ENCODE measurements around the gene CA6.

The CA6 gene

GRCh38 chr1:8984203-8984602 lies 38.5 kb downstream of the CA6 start:
- no peak for TF ChIP-seq CTCF (IDR thresholded peaks at IDR 0.05; ENCODE audit: low read depth, low read length)
- DNase-seq: no peak
- Histone ChIP-seq H3K9me3 (no peaks in the 10 kb centered on the region), H3K36me3 (no peaks in the 10 kb centered on the region), H3K4me3 (ENCODE audit: low read depth, low read length) (no peak overlapping the region), H3K4me1 (no peaks in the 10 kb centered on the region), H3K27me3 (no peaks in the 10 kb centered on the region)

DNA sequence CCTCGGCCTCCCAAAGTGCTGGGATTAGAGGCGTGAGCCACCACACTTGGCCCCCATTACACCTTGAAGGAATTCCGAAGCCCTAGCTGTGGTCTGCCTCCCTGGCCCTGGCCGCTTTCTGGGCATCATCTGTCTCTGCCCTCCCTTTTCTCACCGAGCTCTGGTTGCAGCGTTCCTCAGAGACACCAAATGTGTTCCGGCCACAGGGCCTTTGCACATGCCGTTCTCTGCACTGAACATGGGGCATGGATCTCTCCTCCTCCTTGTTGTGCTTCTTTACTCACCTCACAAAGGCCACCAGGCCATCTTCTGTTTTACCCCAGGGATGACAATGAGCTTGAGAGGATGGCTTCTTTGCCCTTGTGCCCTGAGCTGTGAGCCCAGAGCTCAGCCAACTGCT lies 39.3 kb downstream of the CA6 start:
- no peaks in the 10 kb centered on the region for H3K4me1 ChIP-seq
- TF ChIP-seq CTCF (IDR thresholded peaks at IDR 0.05; ENCODE audit: low read depth, low read length): no peak
- no peaks in the 10 kb centered on the region for H3K36me3 ChIP-seq
- no peaks in the 10 kb centered on the region for H3K27me3 ChIP-seq
- no peak overlapping the region for H3K4me3 ChIP-seq (ENCODE audit: low read depth, low read length)
- no peaks in the 10 kb centered on the region for H3K9me3 ChIP-seq
- DNase-seq: no peak

DNA sequence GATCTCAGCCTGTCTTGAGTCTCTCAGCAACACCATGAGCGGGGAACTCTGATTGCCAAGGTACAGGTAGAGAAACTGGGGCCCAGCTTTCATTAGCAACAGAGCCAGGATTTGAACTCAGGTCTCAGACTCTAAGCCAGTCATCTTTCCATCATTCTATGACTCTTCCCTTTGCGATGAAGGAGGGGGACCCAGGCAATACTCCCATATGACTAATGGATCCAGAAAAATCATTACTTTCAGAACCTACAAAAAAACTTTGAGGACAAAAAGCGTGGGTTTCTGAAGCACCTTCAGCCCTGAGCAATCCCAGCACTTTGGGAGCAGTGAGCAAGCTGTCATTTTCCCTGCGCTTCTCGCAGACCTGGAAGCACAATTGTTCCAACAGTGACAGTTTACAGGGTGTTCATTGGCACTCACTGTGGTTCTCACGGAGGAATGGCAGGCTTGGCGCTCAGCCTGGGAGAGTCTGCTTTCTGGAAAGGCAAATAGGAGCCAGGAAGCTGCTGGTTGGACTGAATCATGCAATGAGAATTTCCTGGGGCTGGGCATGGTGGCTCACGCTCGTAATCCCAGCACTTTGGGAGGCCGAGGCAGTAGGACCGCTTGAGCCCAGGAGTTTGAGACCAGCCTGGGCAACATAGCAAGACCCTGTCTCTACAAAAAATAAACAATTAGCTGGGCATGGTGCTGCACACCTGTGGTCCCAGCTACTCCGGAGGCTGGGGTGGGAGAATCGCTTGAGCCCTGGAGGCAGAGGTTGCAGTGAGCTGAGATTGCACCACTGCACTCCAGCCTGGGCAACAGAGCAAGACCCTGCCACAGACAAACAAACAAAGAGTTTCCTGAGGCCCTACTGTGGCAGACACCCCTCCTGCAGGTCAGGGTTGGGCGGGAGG lies 40.5 kb downstream of the CA6 start:
- Histone ChIP-seq H3K27me3 (no peaks in the 10 kb centered on the region), H3K9me3 (no peaks in the 10 kb centered on the region), H3K36me3 (no peaks in the 10 kb centered on the region), H3K4me3 (ENCODE audit: low read depth, low read length) (no peak overlapping the region), H3K4me1 (no peaks in the 10 kb centered on the region)
- TF ChIP-seq CTCF (IDR thresholded peaks at IDR 0.05; ENCODE audit: low read depth, low read length): no peak
- no peak for DNase-seq

- Histone ChIP-seq H3K9me3 (no peaks in the 10 kb centered on the region), H3K27me3 (no peaks in the 10 kb centered on the region), H3K36me3 (no peaks in the 10 kb centered on the region), H3K4me3 (ENCODE audit: low read depth, low read length) (no peak overlapping the region), H3K4me1 (no peaks in the 10 kb centered on the region)
- TF ChIP-seq CTCF (IDR thresholded peaks at IDR 0.05; ENCODE audit: low read depth, low read length): no peak
- no peak for DNase-seq
Measured at GRCh38 chr1:8986814-8987190, 41.1 kb downstream of the CA6 start.

- DNase-seq: peak; percentile 36
- H3K9me3 ChIP-seq: no peaks in the 10 kb centered on the region
- H3K27me3 ChIP-seq: no peaks in the 10 kb centered on the region
- peak; percentile 74 for TF ChIP-seq CTCF (IDR thresholded peaks at IDR 0.05; ENCODE audit: low read depth, low read length)
- no peaks in the 10 kb centered on the region for H3K36me3 ChIP-seq
- no peaks in the 10 kb centered on the region for H3K4me1 ChIP-seq
- no peak overlapping the region for H3K4me3 ChIP-seq (ENCODE audit: low read depth, low read length)
Measured at GRCh38 chr1:8987881-8988617, 42.4 kb downstream of the CA6 start.

- Histone ChIP-seq H3K9me3 (no peaks in the 10 kb centered on the region), H3K4me1 (no peaks in the 10 kb centered on the region), H3K27me3 (no peaks in the 10 kb centered on the region), H3K4me3 (ENCODE audit: low read depth, low read length) (no peak overlapping the region), H3K36me3 (no peaks in the 10 kb centered on the region)
- no peak for DNase-seq
- TF ChIP-seq CTCF (IDR thresholded peaks at IDR 0.05; ENCODE audit: low read depth, low read length): no peak
Measured at GRCh38 chr1:8988618-8988967, 42.9 kb downstream of the CA6 start.
